LNCAP (cell line): Measurements from ENCODE around the gene TRAK1.

Source experiments
- TF ChIP-seq, protein P1 (sequence below): fragments of 450-650 bp; IDR thresholded peaks from 2 replicates; pipeline ENCODE4 v1.5.1; 2017; ENCODE audit warnings: mild to moderate bottlenecking

The TRAK1 gene, protein sequence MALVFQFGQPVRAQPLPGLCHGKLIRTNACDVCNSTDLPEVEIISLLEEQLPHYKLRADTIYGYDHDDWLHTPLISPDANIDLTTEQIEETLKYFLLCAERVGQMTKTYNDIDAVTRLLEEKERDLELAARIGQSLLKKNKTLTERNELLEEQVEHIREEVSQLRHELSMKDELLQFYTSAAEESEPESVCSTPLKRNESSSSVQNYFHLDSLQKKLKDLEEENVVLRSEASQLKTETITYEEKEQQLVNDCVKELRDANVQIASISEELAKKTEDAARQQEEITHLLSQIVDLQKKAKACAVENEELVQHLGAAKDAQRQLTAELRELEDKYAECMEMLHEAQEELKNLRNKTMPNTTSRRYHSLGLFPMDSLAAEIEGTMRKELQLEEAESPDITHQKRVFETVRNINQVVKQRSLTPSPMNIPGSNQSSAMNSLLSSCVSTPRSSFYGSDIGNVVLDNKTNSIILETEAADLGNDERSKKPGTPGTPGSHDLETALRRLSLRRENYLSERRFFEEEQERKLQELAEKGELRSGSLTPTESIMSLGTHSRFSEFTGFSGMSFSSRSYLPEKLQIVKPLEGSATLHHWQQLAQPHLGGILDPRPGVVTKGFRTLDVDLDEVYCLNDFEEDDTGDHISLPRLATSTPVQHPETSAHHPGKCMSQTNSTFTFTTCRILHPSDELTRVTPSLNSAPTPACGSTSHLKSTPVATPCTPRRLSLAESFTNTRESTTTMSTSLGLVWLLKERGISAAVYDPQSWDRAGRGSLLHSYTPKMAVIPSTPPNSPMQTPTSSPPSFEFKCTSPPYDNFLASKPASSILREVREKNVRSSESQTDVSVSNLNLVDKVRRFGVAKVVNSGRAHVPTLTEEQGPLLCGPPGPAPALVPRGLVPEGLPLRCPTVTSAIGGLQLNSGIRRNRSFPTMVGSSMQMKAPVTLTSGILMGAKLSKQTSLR

DNA sequence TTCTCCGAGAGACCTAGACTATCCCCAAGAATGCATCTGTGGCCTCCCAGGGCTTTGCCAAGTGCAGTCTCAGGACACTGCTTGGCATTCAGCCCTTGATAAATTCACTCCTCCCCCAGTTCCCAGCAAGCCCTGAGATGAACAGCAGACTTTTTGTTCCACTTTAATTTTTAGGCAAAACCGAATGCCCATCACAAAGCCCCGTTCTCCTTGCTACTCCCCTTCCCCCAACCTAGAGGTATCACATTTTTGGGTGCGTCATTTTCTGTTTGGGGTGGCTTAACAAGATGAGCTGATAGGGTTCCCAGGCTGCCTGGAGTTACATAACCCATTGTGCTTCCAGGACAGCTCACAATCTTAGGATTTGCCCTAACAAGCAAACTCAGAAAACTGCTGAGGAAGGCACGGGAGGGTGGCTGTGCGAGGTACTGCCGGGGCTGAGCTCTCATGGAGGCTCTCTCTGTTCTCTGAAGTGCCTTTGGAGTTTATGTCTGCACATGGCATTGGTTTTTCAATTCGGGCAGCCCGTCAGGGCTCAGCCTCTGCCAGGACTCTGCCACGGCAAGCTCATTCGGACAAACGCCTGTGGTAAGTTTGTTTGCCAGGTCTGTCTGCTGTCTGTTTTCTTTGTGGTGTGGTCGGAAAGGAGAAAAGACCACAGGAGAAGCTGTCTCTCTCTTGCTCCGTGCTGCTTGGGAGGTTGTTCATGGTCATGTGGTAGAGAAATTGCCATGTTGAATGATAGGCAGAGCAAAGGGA is at the start of gene TRAK1:
Gene TRAK1 (plus strand): TSS at position 385 of the 759 bp plus-strand sequence. CDS start 113 bp downstream, at position 498.
- TF ChIP-seq, protein P1, sequence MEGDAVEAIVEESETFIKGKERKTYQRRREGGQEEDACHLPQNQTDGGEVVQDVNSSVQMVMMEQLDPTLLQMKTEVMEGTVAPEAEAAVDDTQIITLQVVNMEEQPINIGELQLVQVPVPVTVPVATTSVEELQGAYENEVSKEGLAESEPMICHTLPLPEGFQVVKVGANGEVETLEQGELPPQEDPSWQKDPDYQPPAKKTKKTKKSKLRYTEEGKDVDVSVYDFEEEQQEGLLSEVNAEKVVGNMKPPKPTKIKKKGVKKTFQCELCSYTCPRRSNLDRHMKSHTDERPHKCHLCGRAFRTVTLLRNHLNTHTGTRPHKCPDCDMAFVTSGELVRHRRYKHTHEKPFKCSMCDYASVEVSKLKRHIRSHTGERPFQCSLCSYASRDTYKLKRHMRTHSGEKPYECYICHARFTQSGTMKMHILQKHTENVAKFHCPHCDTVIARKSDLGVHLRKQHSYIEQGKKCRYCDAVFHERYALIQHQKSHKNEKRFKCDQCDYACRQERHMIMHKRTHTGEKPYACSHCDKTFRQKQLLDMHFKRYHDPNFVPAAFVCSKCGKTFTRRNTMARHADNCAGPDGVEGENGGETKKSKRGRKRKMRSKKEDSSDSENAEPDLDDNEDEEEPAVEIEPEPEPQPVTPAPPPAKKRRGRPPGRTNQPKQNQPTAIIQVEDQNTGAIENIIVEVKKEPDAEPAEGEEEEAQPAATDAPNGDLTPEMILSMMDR, result no peak

DNA sequence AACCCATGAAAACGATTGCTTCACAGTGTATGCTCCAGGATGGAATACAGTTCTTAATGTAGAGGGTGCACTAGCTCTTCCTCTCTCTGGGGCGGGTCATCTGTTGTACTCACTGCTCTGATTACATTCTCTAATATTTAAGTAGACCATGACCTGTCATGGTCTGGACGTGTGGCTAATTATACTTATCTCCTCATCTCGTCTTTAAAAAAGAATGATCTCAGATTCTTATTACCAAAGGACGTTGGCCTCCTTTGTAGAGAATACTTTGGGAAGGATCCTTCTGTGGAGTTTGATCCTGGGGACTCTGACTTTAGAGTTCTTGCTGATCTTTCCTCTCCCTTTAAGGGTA is 48.4 kb upstream of the TRAK1 start:
- TF ChIP-seq, protein P1, result no peak

DNA sequence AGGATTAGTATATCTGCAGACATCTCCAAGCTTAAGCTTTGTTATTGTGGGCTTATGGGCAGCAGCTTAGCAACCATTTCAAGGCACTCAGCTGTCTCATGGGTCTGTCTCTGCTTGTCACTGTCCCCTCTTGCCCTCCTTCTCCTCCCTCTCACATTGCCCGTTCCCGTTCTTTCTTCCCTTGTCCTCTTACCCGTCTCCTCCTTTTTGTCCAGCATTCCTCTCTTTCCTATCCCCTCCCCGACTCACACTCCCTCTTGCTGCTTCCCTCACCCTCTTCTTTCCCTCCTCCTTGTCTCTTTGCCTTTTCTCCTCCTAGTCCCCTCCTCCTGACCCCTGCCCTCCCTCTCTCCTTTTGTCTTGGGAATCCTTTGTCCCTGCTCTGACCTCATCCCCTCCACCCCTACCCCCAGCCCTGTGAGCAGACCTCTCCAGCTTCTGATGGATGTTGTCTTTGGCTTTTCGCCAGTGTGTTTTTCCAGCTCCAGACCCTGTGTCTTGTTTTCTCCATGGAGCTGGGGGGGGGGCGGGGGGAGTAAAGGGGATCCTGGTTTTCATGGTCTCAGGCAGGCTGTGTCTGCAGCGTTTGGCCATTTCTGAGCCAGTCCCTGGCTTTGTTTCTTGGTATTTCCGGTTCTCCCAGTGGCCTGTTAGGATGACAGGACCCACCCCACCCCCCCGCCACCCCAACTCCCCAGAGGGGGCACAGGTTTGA is 47.9 kb upstream of the TRAK1 start:
- TF ChIP-seq, protein P1, result no peak

DNA sequence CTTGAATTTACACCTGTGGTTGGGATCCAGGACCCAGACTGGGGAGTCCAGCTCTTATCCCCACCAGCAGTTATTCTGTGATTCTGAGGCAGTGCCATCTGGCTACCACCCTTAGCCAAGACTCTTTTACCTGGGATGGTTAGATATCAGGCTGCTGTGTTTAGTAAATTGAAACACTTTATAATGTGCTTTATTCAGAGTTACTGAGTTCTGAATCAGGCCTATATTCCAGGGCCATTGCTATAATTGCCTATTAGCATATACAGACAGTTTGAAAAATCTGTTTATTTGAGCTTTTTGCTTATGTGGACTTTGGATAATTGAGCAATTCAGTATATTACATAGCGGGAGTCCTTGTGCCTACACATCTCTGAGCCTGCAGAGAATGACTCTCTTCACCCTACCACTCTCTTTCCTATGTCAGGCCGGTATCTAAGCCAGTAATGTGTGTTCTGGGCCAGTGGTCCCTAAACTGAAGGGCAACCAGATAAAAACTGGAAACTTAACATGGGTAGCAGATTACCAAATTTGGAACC is 45.4 kb upstream of the TRAK1 start:
- TF ChIP-seq, protein P1, result no peak

DNA sequence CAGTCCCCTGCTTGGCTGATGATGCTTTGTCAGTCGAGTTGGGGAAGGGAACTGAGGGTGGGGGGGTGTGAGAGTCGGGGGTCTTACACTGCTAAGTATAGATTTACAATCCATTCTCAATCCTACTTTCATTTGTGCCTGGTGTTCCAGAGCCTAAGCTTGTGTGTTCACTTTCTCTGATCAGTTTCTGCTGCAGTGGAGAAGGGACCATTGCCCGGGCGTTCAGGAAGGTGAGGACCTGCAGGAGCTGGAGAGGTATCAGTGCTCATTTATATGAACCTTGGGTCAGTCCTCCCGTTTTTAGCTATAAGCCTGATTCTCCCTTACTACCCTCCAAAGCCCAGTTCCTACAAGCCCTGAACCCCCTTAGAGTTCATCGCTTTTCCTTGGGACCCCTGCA is 41.0 kb upstream of the TRAK1 start:
- TF ChIP-seq, protein P1, result no peak

DNA sequence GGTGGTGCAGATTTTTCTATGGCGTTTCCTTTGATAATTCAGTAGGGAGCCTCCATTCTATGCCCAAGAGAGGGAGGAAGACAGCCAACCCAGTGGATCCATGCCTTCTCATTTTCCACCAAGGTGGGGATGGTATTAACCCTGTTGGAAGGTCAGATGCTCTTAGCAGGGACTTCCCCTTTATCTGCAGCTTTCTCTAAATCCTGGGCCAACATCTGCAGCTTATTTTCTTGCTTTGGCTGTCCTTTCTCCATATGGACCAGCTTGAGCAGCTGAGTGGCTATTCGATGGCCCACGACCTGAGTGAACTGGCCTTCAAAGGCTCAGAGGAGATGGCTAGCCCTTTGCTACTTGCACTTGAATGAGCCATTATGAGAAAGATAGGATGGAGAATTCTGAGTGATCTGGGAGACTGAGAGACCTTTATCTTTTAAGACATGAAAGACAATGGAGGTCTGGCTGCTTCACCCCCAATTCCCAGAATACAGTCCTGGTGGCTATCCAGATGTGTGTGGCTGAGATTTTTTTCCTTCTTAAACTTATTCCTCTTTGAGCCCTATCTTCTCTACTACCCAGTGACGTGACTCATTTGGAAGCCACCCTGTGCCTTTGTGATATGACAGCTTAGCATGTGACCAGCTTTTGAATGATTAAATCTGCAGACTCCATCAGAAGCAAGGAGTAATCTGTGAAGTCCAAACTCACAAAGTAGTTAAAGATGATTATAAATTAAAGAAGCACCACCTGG is 39.6 kb upstream of the TRAK1 start:
- TF ChIP-seq, protein P1, result no peak
